ENCODE measurements around the gene ZNF653. TPM values are rescaled to one million over a fixed set of nuclear protein-coding genes. Genes with fewer than 3 reads are reported as not detected.

ZNF653 gene
- polyA plus RNA-seq, 1 experiment = 4.6 TPM

- Histone ChIP-seq H3K27me3 (ENCODE audit: control insufficient read depth, insufficient read depth, low read length) (no peaks in the 10 kb centered on the region), H3K4me3 (ENCODE audit: low read depth, low read length) (no peak overlapping the region), H3K36me3 (ENCODE audit: control insufficient read depth, insufficient read depth, low read length) (peaks cover 12% of the 10 kb centered on the region)
- TF ChIP-seq, protein P1, sequence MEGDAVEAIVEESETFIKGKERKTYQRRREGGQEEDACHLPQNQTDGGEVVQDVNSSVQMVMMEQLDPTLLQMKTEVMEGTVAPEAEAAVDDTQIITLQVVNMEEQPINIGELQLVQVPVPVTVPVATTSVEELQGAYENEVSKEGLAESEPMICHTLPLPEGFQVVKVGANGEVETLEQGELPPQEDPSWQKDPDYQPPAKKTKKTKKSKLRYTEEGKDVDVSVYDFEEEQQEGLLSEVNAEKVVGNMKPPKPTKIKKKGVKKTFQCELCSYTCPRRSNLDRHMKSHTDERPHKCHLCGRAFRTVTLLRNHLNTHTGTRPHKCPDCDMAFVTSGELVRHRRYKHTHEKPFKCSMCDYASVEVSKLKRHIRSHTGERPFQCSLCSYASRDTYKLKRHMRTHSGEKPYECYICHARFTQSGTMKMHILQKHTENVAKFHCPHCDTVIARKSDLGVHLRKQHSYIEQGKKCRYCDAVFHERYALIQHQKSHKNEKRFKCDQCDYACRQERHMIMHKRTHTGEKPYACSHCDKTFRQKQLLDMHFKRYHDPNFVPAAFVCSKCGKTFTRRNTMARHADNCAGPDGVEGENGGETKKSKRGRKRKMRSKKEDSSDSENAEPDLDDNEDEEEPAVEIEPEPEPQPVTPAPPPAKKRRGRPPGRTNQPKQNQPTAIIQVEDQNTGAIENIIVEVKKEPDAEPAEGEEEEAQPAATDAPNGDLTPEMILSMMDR (IDR thresholded peaks at IDR 0.05; ENCODE audit: insufficient read depth, low read depth, low read length) = no peak
- ChIA-PET POLR2A (no interaction called here), CTCF (interaction anchor here (0.9 kb wide), 1 partner anchor 10 kb away, joined by 4 read pairs; no protein-coding TSS in a partner anchor)
- no peak for DNase-seq (ENCODE audit: low read depth)
These were observed 44.6 kb upstream of the ZNF653 start for GRCh38 chr19:11550265-11550664.

DNA sequence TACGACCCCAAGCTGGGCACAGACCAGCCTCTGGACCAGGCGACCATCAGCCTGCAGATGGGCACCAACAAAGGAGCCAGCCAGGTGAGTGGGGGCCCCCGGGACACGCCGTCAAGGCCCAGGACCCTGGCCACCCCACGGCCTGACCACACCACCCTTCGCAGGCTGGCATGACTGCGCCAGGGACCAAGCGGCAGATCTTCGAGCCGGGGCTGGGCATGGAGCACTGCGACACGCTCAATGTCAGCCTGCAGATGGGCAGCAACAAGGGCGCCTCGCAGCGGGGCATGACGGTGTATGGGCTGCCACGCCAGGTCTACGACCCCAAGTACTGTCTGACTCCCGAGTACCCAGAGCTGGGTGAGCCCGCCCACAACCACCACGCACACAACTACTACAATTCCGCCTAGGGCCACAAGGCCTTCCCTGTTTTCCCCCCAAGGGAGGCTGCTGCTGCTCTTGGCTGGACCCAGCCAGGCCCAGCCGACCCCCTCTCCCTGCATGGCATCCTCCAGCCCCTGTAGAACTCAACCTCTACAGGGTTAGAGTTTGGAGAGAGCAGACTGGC, 43.8 kb upstream of the ZNF653 start:
- Histone ChIP-seq H3K4me3 (ENCODE audit: low read depth, low read length) (no peak overlapping the region), H3K36me3 (ENCODE audit: control insufficient read depth, insufficient read depth, low read length) (peaks cover 11% of the 10 kb centered on the region), H3K27me3 (ENCODE audit: control insufficient read depth, insufficient read depth, low read length) (no peaks in the 10 kb centered on the region)
- CTCF ChIA-PET = interaction anchor here (0.9 to 1.0 kb wide), 2 partner anchors 11 to 13 kb away, joined by 4 read pairs; no protein-coding TSS in a partner anchor
- no peak for DNase-seq (ENCODE audit: low read depth)
- TF ChIP-seq, protein P1 (IDR thresholded peaks at IDR 0.05; ENCODE audit: insufficient read depth, low read depth, low read length) = no peak
- POLR2A ChIA-PET = no interaction called here

DNA sequence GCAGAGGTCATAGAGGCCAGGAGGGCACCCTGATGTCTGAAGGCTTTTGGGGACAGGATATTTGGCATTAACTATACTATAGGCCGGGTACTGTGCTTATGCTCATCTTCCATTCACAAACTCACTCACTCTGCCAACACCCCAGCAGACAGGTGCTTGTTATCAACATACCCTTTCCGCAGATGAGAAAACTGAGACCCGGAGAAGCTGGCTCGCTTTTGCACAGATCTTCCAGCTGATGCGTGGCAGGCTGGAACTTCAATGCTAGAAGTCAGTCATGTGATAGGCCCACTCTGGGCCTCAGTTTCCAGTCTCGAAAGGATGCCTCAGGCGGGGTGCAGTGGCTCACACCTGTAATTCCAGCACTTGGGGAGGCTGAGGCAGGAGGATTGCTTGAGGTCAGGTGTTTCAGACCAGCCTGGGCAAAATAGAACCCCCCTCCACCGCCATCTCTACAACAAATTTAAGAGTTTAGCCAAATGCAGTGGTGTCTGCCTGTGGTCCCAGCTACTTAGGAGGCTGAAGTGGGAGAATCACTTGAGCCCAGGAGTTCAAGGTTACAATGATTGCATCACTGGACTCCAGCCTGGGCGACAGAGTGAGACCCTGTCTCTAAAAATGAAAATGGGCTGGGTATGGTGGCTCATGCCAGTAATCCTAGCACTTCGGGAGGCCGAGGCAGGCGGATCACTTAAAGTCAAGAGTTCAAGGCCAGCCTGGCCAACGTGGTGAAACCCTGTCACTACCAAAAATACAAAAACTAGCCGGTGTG, 42.5 kb upstream of the ZNF653 start:
- Histone ChIP-seq H3K36me3 (ENCODE audit: control insufficient read depth, insufficient read depth, low read length) (peaks cover 6% of the 10 kb centered on the region), H3K4me3 (ENCODE audit: low read depth, low read length) (no peak overlapping the region), H3K27me3 (ENCODE audit: control insufficient read depth, insufficient read depth, low read length) (no peaks in the 10 kb centered on the region)
- TF ChIP-seq, protein P1 (IDR thresholded peaks at IDR 0.05; ENCODE audit: insufficient read depth, low read depth, low read length) = no peak
- DNase-seq (ENCODE audit: low read depth) = no peak
- POLR2A ChIA-PET = no interaction called here
- CTCF ChIA-PET = interaction anchor here (0.6 to 4.1 kb wide), 2 partner anchors 12 to 509 kb away, joined by 5 to 17 read pairs; no protein-coding TSS in a partner anchor

DNA sequence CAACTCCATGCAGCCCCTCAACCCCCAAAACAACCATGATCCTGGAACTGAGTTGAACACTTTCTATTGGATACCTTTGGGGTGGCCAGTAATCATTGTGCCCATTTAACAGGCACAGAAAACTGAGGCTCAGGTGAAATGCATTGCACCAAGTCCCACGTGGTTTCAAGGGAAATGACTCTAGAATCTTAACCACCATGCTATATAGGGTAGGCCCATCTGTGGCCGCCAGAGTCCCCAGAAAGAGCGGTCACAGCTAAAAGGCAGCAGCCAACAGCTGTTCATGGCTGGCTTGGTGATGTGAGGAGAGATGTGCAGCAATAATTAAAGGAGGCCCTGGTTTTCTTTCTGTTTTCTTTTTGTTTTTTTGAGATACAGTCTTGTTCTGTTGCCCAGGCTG, 35.6 kb upstream of the ZNF653 start:
- Histone ChIP-seq H3K36me3 (ENCODE audit: control insufficient read depth, insufficient read depth, low read length) (no peaks in the 10 kb centered on the region), H3K4me3 (ENCODE audit: low read depth, low read length) (no peak overlapping the region), H3K27me3 (ENCODE audit: control insufficient read depth, insufficient read depth, low read length) (no peaks in the 10 kb centered on the region)
- ChIA-PET POLR2A (no interaction called here), CTCF (no interaction called here)
- no peak for DNase-seq (ENCODE audit: low read depth)
- TF ChIP-seq, protein P1 (IDR thresholded peaks at IDR 0.05; ENCODE audit: insufficient read depth, low read depth, low read length) = no peak

DNA sequence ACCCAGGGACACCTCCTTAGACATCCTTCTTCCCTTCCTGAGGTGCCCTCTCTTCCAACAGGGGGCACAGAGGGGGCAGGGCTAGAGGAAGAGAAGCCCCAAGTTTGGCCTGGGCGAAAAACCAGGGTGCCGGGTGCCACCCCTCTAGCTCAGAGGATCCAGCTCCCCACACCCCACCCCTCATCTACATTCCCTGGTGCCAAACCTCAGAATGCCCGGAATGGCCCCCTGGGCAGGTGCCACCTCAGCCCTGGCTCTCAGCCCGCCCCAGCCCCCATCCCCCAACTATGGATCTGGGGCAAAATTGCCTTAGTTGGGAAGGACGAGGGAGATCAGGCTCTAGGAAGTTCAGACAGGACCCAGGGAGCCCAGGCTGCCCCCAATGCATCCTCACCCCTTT, 35.0 kb upstream of the ZNF653 start:
- H3K4me3 ChIP-seq (ENCODE audit: low read depth, low read length) = no peak overlapping the region
- ChIA-PET POLR2A (no interaction called here), CTCF (no interaction called here)
- no peaks in the 10 kb centered on the region for H3K27me3 ChIP-seq (ENCODE audit: control insufficient read depth, insufficient read depth, low read length)
- TF ChIP-seq, protein P1 (IDR thresholded peaks at IDR 0.05; ENCODE audit: insufficient read depth, low read depth, low read length) = no peak
- no peak for DNase-seq (ENCODE audit: low read depth)
- H3K36me3 ChIP-seq (ENCODE audit: control insufficient read depth, insufficient read depth, low read length) = no peaks in the 10 kb centered on the region
